HCT116 (cell line): ENCODE measurements around the gene CACNA1E. TPM values are rescaled to one million over a fixed set of nuclear protein-coding genes. Genes with fewer than 3 reads are reported as not detected.

Source experiments
- ATAC-seq: fragments of 200-7000 bp; cut with Tn5 transposase; 2 replicates; pipeline ENCODE4 v1.9.1; 2020; ENCODE audit warnings: mild to moderate bottlenecking, moderate library complexity
- BruUV-seq: library from RNA; stranded (reverse); fragments of 400-500 nt; replicated peaks from 2 replicates; lab custom pipeline; 2021; lab: Mats Ljungman, UMichigan
- CTCF ChIA-PET: fragments of 300-600 bp; sonication (Branson Sonifier 250); formaldehyde crosslinking; loops from one replicate; lab custom pipeline; 2021; ENCODE audit warnings: antibody characterized with exemption; lab: Charles Lee
- POLR2A ChIA-PET: fragments of 300-600, 350-600 bp; sonication (Branson Sonifier 250); formaldehyde crosslinking; loops from one replicate; lab custom pipeline; 2021; ENCODE audit warnings: antibody characterized with exemption; lab: Charles Lee
- RAD21 ChIA-PET, 2 experiments: fragments of 300-600 bp; sonication (Branson Sonifier 250); formaldehyde crosslinking; loops; one replicate each; lab custom pipeline; 2023; ENCODE audit warnings: low total read pairs in 2 of 2; ENCODE audit not compliant: uncharacterized antibody in 2 of 2, unreplicated experiment in 2 of 2, low non-redundant PET in 1 of 2; lab: Charles Lee
- DNase-seq: peaks from one replicate; pipeline ENCODE4 v3.0.0-alpha.2; 2010; ENCODE audit warnings: low read depth, low spot score
- H2AFZ ChIP-seq: fragments of 200-600 bp; shearing (Covaris generic), sonication (generic); 2 replicates; pipeline ENCODE4 v1.6.1; 2017; ENCODE audit warnings: low read depth, mixed run types, mixed read lengths, antibody characterized with exemption, low read length; ENCODE audit not compliant: poor library complexity, severe bottlenecking
- H3K27ac ChIP-seq: 2 replicates; pipeline ENCODE4 v1.5.1; 2012; ENCODE audit warnings: low read depth, low read length
- H3K27me3 ChIP-seq: fragments of 200-600 bp; sonication (generic); 2 replicates; pipeline ENCODE4 v1.6.1; 2016; ENCODE audit warnings: mixed run types, low read length, mixed read lengths; ENCODE audit not compliant: insufficient read depth
- H3K36me3 ChIP-seq, 2 experiments: fragments of 200-500 bp in 1 of 2; fragments of 200-600 bp in 1 of 2; sonication (Bioruptor generic) in 1 of 2; sonication (generic) in 1 of 2; 2 replicates each; pipeline versions ENCODE4 v1.5.1 to v1.6.1; 2014 to 2016; ENCODE audit warnings: low read length in 2 of 2, inconsistent platforms in 1 of 2, mixed read lengths in 1 of 2, mixed run types in 1 of 2; ENCODE audit not compliant: insufficient read depth in 2 of 2, control insufficient read depth in 1 of 2
- H3K4me1 ChIP-seq, 2 experiments: fragments of 200-600 bp in 1 of 2; sonication (generic) in 1 of 2; 2 replicates each; pipeline versions ENCODE4 v1.5.1 to v1.6.1; 2012 to 2017; ENCODE audit warnings: low read length in 2 of 2, inconsistent platforms in 1 of 2, mild to moderate bottlenecking in 1 of 2, mixed read lengths in 1 of 2, mixed run types in 1 of 2, moderate library complexity in 1 of 2; ENCODE audit not compliant: insufficient read depth in 2 of 2, control insufficient read depth in 1 of 2
- H3K4me2 ChIP-seq: fragments of 200-600 bp; sonication (generic); 2 replicates; pipeline ENCODE4 v1.6.1; 2017; ENCODE audit warnings: mixed run types, low read length, mixed read lengths
- H3K4me3 ChIP-seq, 2 experiments: fragments of 200-600 bp in 1 of 2; sonication (generic) in 1 of 2; replicated peaks in 1 of 2; 2 replicates each; pipeline ENCODE4 v1.5.1; 2011 to 2016; ENCODE audit warnings: low read length in 2 of 2, control low read depth in 1 of 2, low read depth in 1 of 2, mild to moderate bottlenecking in 1 of 2, mixed read lengths in 1 of 2, mixed run types in 1 of 2
- H3K79me2 ChIP-seq: fragments of 200-600 bp; sonication (generic); 2 replicates; pipeline ENCODE4 v1.6.1; 2017; ENCODE audit warnings: mild to moderate bottlenecking, mixed run types, low read length, moderate library complexity, mixed read lengths; ENCODE audit not compliant: insufficient read depth
- H3K9ac ChIP-seq: fragments of 200-600 bp; sonication (generic); 2 replicates; pipeline ENCODE4 v1.6.1; 2016; ENCODE audit warnings: low read length, mixed read lengths
- H3K9me2 ChIP-seq: fragments of 200-600 bp; sonication (generic), shearing (Covaris generic); 2 replicates; pipeline ENCODE4 v1.6.1; 2017; ENCODE audit warnings: mixed run types, mild to moderate bottlenecking, moderate library complexity; ENCODE audit not compliant: insufficient read depth
- H3K9me3 ChIP-seq, 2 experiments: fragments of 200-500 bp in 1 of 2; fragments of 200-600 bp in 1 of 2; sonication (Bioruptor generic) in 1 of 2; sonication (generic) in 1 of 2; 2 replicates each; pipeline ENCODE4 v1.6.1; 2014 to 2017; ENCODE audit warnings: low read length in 2 of 2, mixed read lengths in 2 of 2, inconsistent platforms in 1 of 2, low read depth in 1 of 2, mild to moderate bottlenecking in 1 of 2, mixed run types in 1 of 2, moderate library complexity in 1 of 2; ENCODE audit not compliant: control insufficient read depth in 1 of 2, insufficient read depth in 1 of 2
- H4K20me1 ChIP-seq: fragments of 200-600 bp; sonication (generic), shearing (Covaris generic); 2 replicates; pipeline ENCODE4 v1.6.1; 2017; ENCODE audit warnings: mixed run types, mild to moderate bottlenecking, moderate library complexity; ENCODE audit not compliant: insufficient read depth
- CBX3 ChIP-seq: IDR thresholded peaks from 2 replicates; pipeline ENCODE4 v1.6.1; 2012; ENCODE audit warnings: low read depth
- CEBPB ChIP-seq: IDR thresholded peaks from 2 replicates; pipeline ENCODE4 v1.6.1; 2012; ENCODE audit warnings: low read depth
- CTCF ChIP-seq, 3 experiments: fragments of 200-600 bp in 1 of 3; sonication (generic) in 1 of 3; IDR thresholded peaks in 2 of 3; conservative IDR thresholded peaks in 1 of 3; 2 replicates each; pipeline ENCODE4 v1.5.1; 2012 to 2017; ENCODE audit warnings: low read depth in 2 of 3, low read length in 2 of 3, antibody characterized with exemption in 1 of 3, borderline replicate concordance in 1 of 3, control low read depth in 1 of 3, mild to moderate bottlenecking in 1 of 3, mixed read lengths in 1 of 3, mixed run types in 1 of 3, moderate library complexity in 1 of 3; ENCODE audit not compliant: insufficient read depth in 1 of 3
- EGR1 ChIP-seq: IDR thresholded peaks from 2 replicates; pipeline ENCODE4 v1.6.1; 2012; ENCODE audit warnings: low read depth
- ELF1 ChIP-seq: IDR thresholded peaks from 2 replicates; pipeline ENCODE4 v1.6.1; 2012; ENCODE audit warnings: low read depth, borderline replicate concordance
- EZH2 ChIP-seq: fragments of 200-600 bp; sonication (generic); IDR thresholded peaks from 2 replicates; pipeline ENCODE4 v1.6.1; 2017; ENCODE audit warnings: antibody characterized with exemption, mixed run types
- EZH2phosphoT487 ChIP-seq: fragments of 200-600 bp; IDR thresholded peaks from 2 replicates; pipeline ENCODE4 v1.6.1; 2018; ENCODE audit warnings: antibody characterized with exemption, borderline replicate concordance
- FOSL1 ChIP-seq: IDR thresholded peaks from 2 replicates; pipeline ENCODE4 v1.6.1; 2012; ENCODE audit warnings: low read depth
- MAX ChIP-seq: IDR thresholded peaks from 2 replicates; pipeline ENCODE4 v1.6.1; 2012
- POLR2AphosphoS5 ChIP-seq: IDR thresholded peaks from 2 replicates; pipeline ENCODE4 v1.6.1; 2011; ENCODE audit warnings: mild to moderate bottlenecking, low read depth, low read length, moderate library complexity
- RAD21 ChIP-seq: IDR thresholded peaks from 2 replicates; pipeline ENCODE4 v1.6.1; 2012; ENCODE audit warnings: low read depth, mild to moderate bottlenecking
- YY1 ChIP-seq: IDR thresholded peaks from 2 replicates; pipeline ENCODE4 v1.6.1; 2011; ENCODE audit warnings: low read length, low read depth, moderate library complexity, mild to moderate bottlenecking; ENCODE audit not compliant: insufficient replicate concordance; ENCODE audit errors: extremely low read depth
- ZFX ChIP-seq: fragments of 450-650 bp; IDR thresholded peaks from 2 replicates; pipeline ENCODE4 v1.6.1; 2017
- ZNF274 ChIP-seq: fragments of 200-500 bp; sonication (Bioruptor generic); IDR thresholded peaks from 2 replicates; pipeline ENCODE4 v1.6.1; 2014; ENCODE audit warnings: mild to moderate bottlenecking, low read depth, low read length, inconsistent platforms
- intact Hi-C: fragments of 100-400 bp; cut with micrococcal nuclease; formaldehyde crosslinking; loops from 2 replicates; pipeline ENCODE4 v1.10.0; 2022
- total RNA-seq: library from RNA; stranded (reverse); gene quantifications from one replicate; pipeline ENCODE4 v1.2.1, GENCODE V29; 2021; ENCODE audit not compliant: unreplicated experiment

The CACNA1E gene
- total RNA-seq, 1 experiment from 2014 or later = 0.02 TPM

GRCh38 chr1:181635110-181635509 is 151.8 kb downstream of the CACNA1E start (continued):
- TF ChIP-seq ZFX = no peak
- TF ChIP-seq EGR1 = no peak
- no peak for TF ChIP-seq YY1

GRCh38 chr1:181637998-181638397 is 154.7 kb downstream of the CACNA1E start:
- CTCF ChIA-PET = no interaction called here
- ATAC-seq = no peak
- RAD21 ChIA-PET = no interaction called here

More at GRCh38 chr1:181637998-181638397, 154.7 kb downstream of the CACNA1E start:
- Histone ChIP-seq H4K20me1 (no peaks in the 10 kb centered on the region), H3K4me3 (no peak overlapping the region), H3K4me2 (no peak overlapping the region), H3K27ac (no peak overlapping the region), H3K9me3 (no peaks in the 10 kb centered on the region), H3K9me2 (no peaks in the 10 kb centered on the region), H3K27me3 (peaks cover 36% of the 10 kb centered on the region)
- intact Hi-C loops = no loop called here
- no peak for DNase-seq
- no TSS peak for BruUV-seq
- TF ChIP-seq MAX (no peak), RAD21 (no peak), POLR2AphosphoS5 (no peak), EZH2 (no peak), ZNF274 (no peak), CTCF (IDR thresholded peaks at IDR 0.05 in 2 of 3, conservative IDR thresholded peaks at IDR 0.05 in 1 of 3; ENCODE audit: borderline replicate concordance in 1 of 3, insufficient read depth in 1 of 3, low read depth in 2 of 3, low read length in 2 of 3) (no peak), ELF1 (no peak), EZH2phosphoT487 (no peak), FOSL1 (no peak), CBX3 (no peak), CEBPB (no peak), EGR1 (no peak)
- TF ChIP-seq, all 23 proteins: peak for 0
- Histone ChIP-seq H3K4me1 (no peaks in the 10 kb centered on the region), H3K36me3 (no peaks in the 10 kb centered on the region), H3K79me2 (no peaks in the 10 kb centered on the region), H3K9ac (no peak overlapping the region), H2AFZ (no peak overlapping the region)
- POLR2A ChIA-PET = no interaction called here
